Panc1 (cell line): Measurements from ENCODE around the gene SPAG6.

Experiments
- POLR2AphosphoS5 ChIP-seq: IDR thresholded peaks from 2 replicates; pipeline ENCODE4 v1.6.1; 2012; ENCODE audit warnings: mild to moderate bottlenecking, low read depth, low read length, moderate library complexity
- TF ChIP-seq, protein P1 (sequence below): fragments of 450-650 bp; IDR thresholded peaks from 2 replicates; pipeline ENCODE4 v1.5.1; 2017; ENCODE audit warnings: mild to moderate bottlenecking

- TF ChIP-seq, protein P1, sequence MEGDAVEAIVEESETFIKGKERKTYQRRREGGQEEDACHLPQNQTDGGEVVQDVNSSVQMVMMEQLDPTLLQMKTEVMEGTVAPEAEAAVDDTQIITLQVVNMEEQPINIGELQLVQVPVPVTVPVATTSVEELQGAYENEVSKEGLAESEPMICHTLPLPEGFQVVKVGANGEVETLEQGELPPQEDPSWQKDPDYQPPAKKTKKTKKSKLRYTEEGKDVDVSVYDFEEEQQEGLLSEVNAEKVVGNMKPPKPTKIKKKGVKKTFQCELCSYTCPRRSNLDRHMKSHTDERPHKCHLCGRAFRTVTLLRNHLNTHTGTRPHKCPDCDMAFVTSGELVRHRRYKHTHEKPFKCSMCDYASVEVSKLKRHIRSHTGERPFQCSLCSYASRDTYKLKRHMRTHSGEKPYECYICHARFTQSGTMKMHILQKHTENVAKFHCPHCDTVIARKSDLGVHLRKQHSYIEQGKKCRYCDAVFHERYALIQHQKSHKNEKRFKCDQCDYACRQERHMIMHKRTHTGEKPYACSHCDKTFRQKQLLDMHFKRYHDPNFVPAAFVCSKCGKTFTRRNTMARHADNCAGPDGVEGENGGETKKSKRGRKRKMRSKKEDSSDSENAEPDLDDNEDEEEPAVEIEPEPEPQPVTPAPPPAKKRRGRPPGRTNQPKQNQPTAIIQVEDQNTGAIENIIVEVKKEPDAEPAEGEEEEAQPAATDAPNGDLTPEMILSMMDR, result no peak
- no peak for TF ChIP-seq POLR2AphosphoS5
Observed at GRCh38 chr10:22324413-22324812, 20.9 kb upstream of the SPAG6 start.
